ENCODE results near the gene TOPAZ1. TPM values are rescaled to one million over a fixed set of nuclear protein-coding genes. Genes with fewer than 3 reads are reported as not detected.

TOPAZ1 gene
- total and polyA plus RNA-seq, 2 of the 4 experiments (the other 2 are of a cell fraction): not detected

DNA sequence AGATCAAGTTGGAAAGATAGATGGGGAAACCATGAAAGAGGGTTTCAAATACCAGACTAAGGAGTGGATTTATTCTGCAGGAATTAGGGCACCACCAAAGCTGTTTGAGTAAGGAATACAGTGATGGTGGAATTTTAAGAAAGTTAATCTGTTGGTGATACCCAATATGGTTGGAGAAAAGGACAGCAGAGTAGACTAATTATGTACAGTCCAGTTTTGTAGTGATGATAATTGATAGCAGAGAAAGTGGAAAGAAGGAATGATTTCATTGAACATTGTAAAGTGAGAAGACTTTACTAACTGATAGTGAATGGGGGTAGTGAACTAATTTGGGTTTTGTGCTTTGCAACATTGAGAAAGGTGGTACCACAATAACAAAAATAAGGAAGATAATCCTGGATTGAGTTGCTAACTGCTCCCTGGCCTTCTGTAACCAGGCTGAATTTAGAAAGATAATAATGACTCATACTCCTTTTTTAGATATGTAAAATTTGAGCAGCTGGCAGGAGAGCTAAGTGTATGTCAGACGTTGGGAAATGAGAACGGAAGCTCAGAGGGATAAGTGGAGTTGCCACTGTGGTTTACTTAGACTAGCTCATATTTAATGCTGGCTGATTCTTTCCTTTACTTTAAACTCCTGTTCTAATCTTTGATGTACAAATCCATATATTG is 113.8 kb downstream of the TOPAZ1 start:
- peak; percentile 91 for DNase-seq
- H3K27me3 ChIP-seq (ENCODE audit: control insufficient read depth, insufficient read depth, low read length): no peaks in the 10 kb centered on the region
- no peak overlapping the region for H3K14ac ChIP-seq (replicated peaks; ENCODE audit: low read depth, low read length)
- H2AFZ ChIP-seq (replicated peaks; ENCODE audit: low read length, poor library complexity): no peak overlapping the region
- H2AK5ac ChIP-seq (ENCODE audit: low read depth, low read length): no peak overlapping the region
- H3K23ac ChIP-seq (ENCODE audit: low read depth, low read length): no peak overlapping the region
- no peak overlapping the region for H3K27ac ChIP-seq (ENCODE audit: insufficient read depth, low read length)
- H3K18ac ChIP-seq (ENCODE audit: low read depth, low read length): no peak overlapping the region
- intact Hi-C loops (cut with micrococcal nuclease) (no loop called here), dilution Hi-C loops (cut with HindIII; ENCODE audit: low sequenced_read_pairs, unreplicated experiment) (no loop called here), in situ Hi-C loops (cut with MboI; ENCODE audit: low sequenced_read_pairs) (no loop called here)
- no peak overlapping the region for H2BK15ac ChIP-seq (ENCODE audit: low read depth, low read length)
- no peak overlapping the region for H3K4me3 ChIP-seq (ENCODE audit: insufficient read depth, low read depth, low read length)
- H3K56ac ChIP-seq (ENCODE audit: extremely low read depth, insufficient read depth, low read length): no peak overlapping the region
- peaks cover 17 to 18% of the 10 kb centered on the region in 2 experiments for H3K79me1 ChIP-seq (ENCODE audit: low read depth in 1 of 2, low read length in 2 of 2)
- H2AK9ac ChIP-seq (replicated peaks; ENCODE audit: low read depth, low read length, poor library complexity): no peak overlapping the region
- no peak overlapping the region for H4K5ac ChIP-seq (ENCODE audit: low read depth, low read length)
- CTCF ChIA-PET: interaction anchor here (0.7 kb wide), 1 partner anchor 10 kb away, joined by 3 read pairs; no protein-coding TSS in a partner anchor
- H4K91ac ChIP-seq (ENCODE audit: insufficient read depth, low read depth, low read length): no peak overlapping the region
- H3K9me1 ChIP-seq (ENCODE audit: insufficient read depth, low read length): 0 out of 2 replicates have a peak, but pooled peaks cover 2% of the 10 kb centered on the region
- peaks cover 5% of the 10 kb centered on the region; the same call in 1 of the 2 replicates for H3K36me3 ChIP-seq (ENCODE audit: control insufficient read depth, insufficient read depth, low read length)
- no peaks in the 10 kb centered on the region; the same call in 1 of the 2 replicates for H4K20me1 ChIP-seq (ENCODE audit: insufficient read depth, low read length)
- H4K8ac ChIP-seq (ENCODE audit: low read depth in 2 of 2, low read length in 2 of 2): no peak overlapping the region
- no peak overlapping the region for H2BK120ac ChIP-seq (ENCODE audit: low read depth, low read length)
- no CpG with 5 or more reads among the region's 2 CpGs for WGBS, 2 experiments (ENCODE audit: extremely low coverage in 2 of 2, insufficient read length in 1 of 2)
- no peak overlapping the region for H3K4ac ChIP-seq (ENCODE audit: low read depth, low read length)
- H3K4me2 ChIP-seq (ENCODE audit: low read depth, low read length): peak overlapping the region; percentile 74; the same call in 1 of the 2 replicates
- TF ChIP-seq SMC3 (IDR thresholded peaks at IDR 0.05; ENCODE audit: low read depth, low read length): no peak
- TF ChIP-seq FOS (IDR thresholded peaks at IDR 0.05; ENCODE audit: low read depth, low read length): peak; percentile 69; the same call in 1 of the 2 replicates
- peak; percentile 83 for TF ChIP-seq CEBPB (IDR thresholded peaks at IDR 0.05; ENCODE audit: low read depth, low read length)
- TF ChIP-seq RCOR1 (IDR thresholded peaks at IDR 0.05; ENCODE audit: insufficient replicate concordance, low read length): no peak
- no peak for TF ChIP-seq BHLHE40 (IDR thresholded peaks at IDR 0.05; ENCODE audit: low read depth, low read length)
- TF ChIP-seq MAZ (IDR thresholded peaks at IDR 0.05; ENCODE audit: borderline replicate concordance, low read depth, low read length): no peak
- TF ChIP-seq, protein P1, sequence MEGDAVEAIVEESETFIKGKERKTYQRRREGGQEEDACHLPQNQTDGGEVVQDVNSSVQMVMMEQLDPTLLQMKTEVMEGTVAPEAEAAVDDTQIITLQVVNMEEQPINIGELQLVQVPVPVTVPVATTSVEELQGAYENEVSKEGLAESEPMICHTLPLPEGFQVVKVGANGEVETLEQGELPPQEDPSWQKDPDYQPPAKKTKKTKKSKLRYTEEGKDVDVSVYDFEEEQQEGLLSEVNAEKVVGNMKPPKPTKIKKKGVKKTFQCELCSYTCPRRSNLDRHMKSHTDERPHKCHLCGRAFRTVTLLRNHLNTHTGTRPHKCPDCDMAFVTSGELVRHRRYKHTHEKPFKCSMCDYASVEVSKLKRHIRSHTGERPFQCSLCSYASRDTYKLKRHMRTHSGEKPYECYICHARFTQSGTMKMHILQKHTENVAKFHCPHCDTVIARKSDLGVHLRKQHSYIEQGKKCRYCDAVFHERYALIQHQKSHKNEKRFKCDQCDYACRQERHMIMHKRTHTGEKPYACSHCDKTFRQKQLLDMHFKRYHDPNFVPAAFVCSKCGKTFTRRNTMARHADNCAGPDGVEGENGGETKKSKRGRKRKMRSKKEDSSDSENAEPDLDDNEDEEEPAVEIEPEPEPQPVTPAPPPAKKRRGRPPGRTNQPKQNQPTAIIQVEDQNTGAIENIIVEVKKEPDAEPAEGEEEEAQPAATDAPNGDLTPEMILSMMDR (conservative IDR thresholded peaks at IDR 0.05; ENCODE audit: low read depth, low read length): no peak
- ATAC-seq (ENCODE audit: low read depth): peak; percentile 95
- H3K9me3 ChIP-seq (ENCODE audit: control insufficient read depth, insufficient read depth, low read length): no peaks in the 10 kb centered on the region
- no TSS peak for BruUV-seq (replicated peaks)
- no peak overlapping the region for H3K9ac ChIP-seq (ENCODE audit: low read depth, low read length)
- H2BK5ac ChIP-seq (ENCODE audit: low read depth, low read length, poor library complexity, severe bottlenecking): peak overlapping the region; percentile 55
- no peak overlapping the region; the same call in 1 of the 2 replicates for H2BK20ac ChIP-seq (ENCODE audit: low read depth, low read length)
- POLR2A ChIA-PET (ENCODE audit: unreplicated experiment): interaction anchor here (0.6 kb wide), 1 partner anchor 732 kb away, joined by 3 read pairs; no protein-coding TSS in a partner anchor
- peaks cover 3% of the 10 kb centered on the region for H3K4me1 ChIP-seq (ENCODE audit: control insufficient read depth, insufficient read depth, low read length)

Measured in IMR-90 (cell line).